Stomach (tissue), 4 donors: Measurements from ENCODE around the gene COX4I2.
A peak's percentile ranks its signal among the peaks of the same experiment; 100 is the strongest.

Experiments
- CTCF ChIP-seq, 7 experiments: fragments of 450-650 bp in 4 of 7; fragments of 200-600 bp in 3 of 7; sonication (generic) in 3 of 7; IDR thresholded peaks; one replicate each; pipeline ENCODE4 v1.5.1; 2016 to 2019; ENCODE audit warnings: antibody characterized with exemption in 7 of 7, control low read depth in 2 of 7, mild to moderate bottlenecking in 1 of 7
- EP300 ChIP-seq: sonication (generic); formaldehyde crosslinking; IDR thresholded peaks from one replicate; pipeline ENCODE4 v1.6.1; 2017; ENCODE audit warnings: antibody characterized with exemption
- POLR2A ChIP-seq, 4 donors: fragments of 450-650 bp; IDR thresholded peaks; one replicate each; pipeline ENCODE4 v1.6.1; 2016; ENCODE audit warnings: antibody characterized with exemption in 4 of 4, control low read depth in 2 of 4, mild to moderate bottlenecking in 1 of 4, moderate library complexity in 1 of 4
- POLR2AphosphoS5 ChIP-seq, 3 donors: sonication (generic); formaldehyde crosslinking; IDR thresholded peaks; one replicate each; pipeline ENCODE4 v1.6.1; 2016; ENCODE audit warnings: antibody characterized with exemption in 3 of 3

GRCh38 chr20:31597481-31597855 lies 40.2 kb upstream of the COX4I2 start:
- no peak for TF ChIP-seq CTCF (IDR thresholded peaks at IDR 0.05)
- TF ChIP-seq POLR2A (IDR thresholded peaks at IDR 0.05), result no peak
- peak in 1 of 3 donors; percentile 52 for TF ChIP-seq POLR2AphosphoS5 (IDR thresholded peaks at IDR 0.05)
- no peak for TF ChIP-seq EP300
